ENCODE results near the gene EAPP. TPM values are rescaled to one million over a fixed set of nuclear protein-coding genes. Genes with fewer than 3 reads are reported as not detected.
"Not testable (repeated sequence)": the region's sequence is repeated elsewhere in the genome, so short reads cannot be mapped to it uniquely, and the experiment has no call there.

The EAPP gene
- total and polyA plus RNA-seq, 2 donors (not counting 1 experiment from before 2014, with no cell fraction given): 54.0 to 58.0 TPM

DNA sequence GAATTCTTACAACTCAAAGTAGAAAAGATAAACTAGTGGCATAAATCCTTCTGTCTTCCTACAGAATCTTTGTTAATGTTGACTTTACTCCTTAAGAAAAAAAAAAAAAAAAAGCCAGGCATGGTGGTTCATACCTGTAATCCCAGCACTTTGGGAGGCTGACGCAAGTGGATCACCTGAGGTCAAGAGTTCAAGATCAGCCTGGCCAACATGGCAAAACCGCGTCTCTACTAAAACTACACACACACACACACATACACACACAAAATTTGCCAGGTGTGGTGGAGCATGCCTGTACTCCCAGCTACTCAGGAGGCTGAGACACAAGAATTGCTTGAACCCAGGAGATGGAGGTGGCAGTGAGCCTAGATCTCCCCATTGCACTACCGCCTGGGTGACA is 59.8 kb downstream of the EAPP start:
- H2AFZ ChIP-seq (ENCODE audit: low read length): no peak overlapping the region
- TF ChIP-seq, protein P1, sequence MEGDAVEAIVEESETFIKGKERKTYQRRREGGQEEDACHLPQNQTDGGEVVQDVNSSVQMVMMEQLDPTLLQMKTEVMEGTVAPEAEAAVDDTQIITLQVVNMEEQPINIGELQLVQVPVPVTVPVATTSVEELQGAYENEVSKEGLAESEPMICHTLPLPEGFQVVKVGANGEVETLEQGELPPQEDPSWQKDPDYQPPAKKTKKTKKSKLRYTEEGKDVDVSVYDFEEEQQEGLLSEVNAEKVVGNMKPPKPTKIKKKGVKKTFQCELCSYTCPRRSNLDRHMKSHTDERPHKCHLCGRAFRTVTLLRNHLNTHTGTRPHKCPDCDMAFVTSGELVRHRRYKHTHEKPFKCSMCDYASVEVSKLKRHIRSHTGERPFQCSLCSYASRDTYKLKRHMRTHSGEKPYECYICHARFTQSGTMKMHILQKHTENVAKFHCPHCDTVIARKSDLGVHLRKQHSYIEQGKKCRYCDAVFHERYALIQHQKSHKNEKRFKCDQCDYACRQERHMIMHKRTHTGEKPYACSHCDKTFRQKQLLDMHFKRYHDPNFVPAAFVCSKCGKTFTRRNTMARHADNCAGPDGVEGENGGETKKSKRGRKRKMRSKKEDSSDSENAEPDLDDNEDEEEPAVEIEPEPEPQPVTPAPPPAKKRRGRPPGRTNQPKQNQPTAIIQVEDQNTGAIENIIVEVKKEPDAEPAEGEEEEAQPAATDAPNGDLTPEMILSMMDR (conservative IDR thresholded peaks at IDR 0.05 in 1 of 2, IDR thresholded peaks at IDR 0.05 in 1 of 2; ENCODE audit: low read depth in 1 of 2, low read length in 2 of 2): no peak
- TF ChIP-seq EZH2 (IDR thresholded peaks at IDR 0.05; ENCODE audit: low read length, missing control alignments): no peak
- H3K9ac ChIP-seq (ENCODE audit: insufficient read depth, low read length): no peak overlapping the region
- H3K4me2 ChIP-seq (ENCODE audit: extremely low read depth, insufficient read depth, low read length): no peak overlapping the region
- H3K36me3 ChIP-seq (ENCODE audit: control insufficient read depth, insufficient read depth, low read length): no peaks in the 10 kb centered on the region
- no peak overlapping the region for H3K27ac ChIP-seq (ENCODE audit: insufficient read depth, low read length)
- no peaks in the 10 kb centered on the region for H3K9me3 ChIP-seq (ENCODE audit: control insufficient read depth, insufficient read depth, low read depth, low read length)
- no peaks in the 10 kb centered on the region for H3K79me2 ChIP-seq (ENCODE audit: control insufficient read depth, insufficient read depth, low read length)
- H3K4me3 ChIP-seq (replicated peaks in 1 of 4; ENCODE audit: control extremely low read depth in 1 of 4, insufficient read depth in 1 of 4, low read depth in 3 of 4, low read length in 4 of 4): no peak overlapping the region
- H4K20me1 ChIP-seq (ENCODE audit: control insufficient read depth, extremely low read depth, insufficient read depth, low read length): no peaks in the 10 kb centered on the region
- DNase-seq (ENCODE audit: low read depth in 2 of 2): no peak
- H3K27me3 ChIP-seq (ENCODE audit: control insufficient read depth, insufficient read depth, low read length): no peaks in the 10 kb centered on the region
- H3K4me1 ChIP-seq (ENCODE audit: control insufficient read depth, extremely low read depth, insufficient read depth, low read length): no peaks in the 10 kb centered on the region

DNA sequence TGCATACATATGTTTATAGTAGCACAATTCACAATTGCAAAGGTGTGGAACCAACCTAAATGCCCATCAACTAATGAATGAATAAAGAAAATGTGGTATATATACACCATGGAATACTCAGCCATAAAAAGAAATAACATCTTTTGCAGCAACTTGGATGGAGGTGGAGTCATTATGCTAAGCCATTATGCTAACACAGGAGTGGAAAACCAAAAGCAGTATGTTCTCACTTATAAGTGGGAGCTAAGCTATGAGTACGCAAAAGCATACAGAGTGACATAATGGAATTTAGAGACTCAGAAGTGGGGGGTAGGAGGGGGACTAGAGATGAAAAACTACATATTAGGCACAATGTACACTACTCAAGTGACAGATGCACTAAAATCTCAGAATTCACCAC is 61.2 kb downstream of the EAPP start:
- Histone ChIP-seq H3K36me3 (ENCODE audit: control insufficient read depth, insufficient read depth, low read length) (no peaks in the 10 kb centered on the region), H3K9me3 (ENCODE audit: control insufficient read depth, insufficient read depth, low read depth, low read length) (no peaks in the 10 kb centered on the region), H3K27ac (ENCODE audit: insufficient read depth, low read length) (no peak overlapping the region), H4K20me1 (ENCODE audit: control insufficient read depth, extremely low read depth, insufficient read depth, low read length) (no peaks in the 10 kb centered on the region), H3K4me2 (ENCODE audit: extremely low read depth, insufficient read depth, low read length) (no peak overlapping the region), H2AFZ (ENCODE audit: low read length) (no peak overlapping the region), H3K79me2 (ENCODE audit: control insufficient read depth, insufficient read depth, low read length) (no peaks in the 10 kb centered on the region), H3K4me1 (ENCODE audit: control insufficient read depth, extremely low read depth, insufficient read depth, low read length) (no peaks in the 10 kb centered on the region), H3K27me3 (ENCODE audit: control insufficient read depth, insufficient read depth, low read length) (no peaks in the 10 kb centered on the region), H3K4me3 (replicated peaks in 1 of 4; ENCODE audit: control extremely low read depth in 1 of 4, insufficient read depth in 1 of 4, low read depth in 3 of 4, low read length in 4 of 4) (no peak overlapping the region), H3K9ac (ENCODE audit: insufficient read depth, low read length) (no peak overlapping the region)
- DNase-seq (ENCODE audit: low read depth in 2 of 2): no peak
- TF ChIP-seq, protein P1 (conservative IDR thresholded peaks at IDR 0.05 in 1 of 2, IDR thresholded peaks at IDR 0.05 in 1 of 2; ENCODE audit: low read depth in 1 of 2, low read length in 2 of 2): no peak

DNA sequence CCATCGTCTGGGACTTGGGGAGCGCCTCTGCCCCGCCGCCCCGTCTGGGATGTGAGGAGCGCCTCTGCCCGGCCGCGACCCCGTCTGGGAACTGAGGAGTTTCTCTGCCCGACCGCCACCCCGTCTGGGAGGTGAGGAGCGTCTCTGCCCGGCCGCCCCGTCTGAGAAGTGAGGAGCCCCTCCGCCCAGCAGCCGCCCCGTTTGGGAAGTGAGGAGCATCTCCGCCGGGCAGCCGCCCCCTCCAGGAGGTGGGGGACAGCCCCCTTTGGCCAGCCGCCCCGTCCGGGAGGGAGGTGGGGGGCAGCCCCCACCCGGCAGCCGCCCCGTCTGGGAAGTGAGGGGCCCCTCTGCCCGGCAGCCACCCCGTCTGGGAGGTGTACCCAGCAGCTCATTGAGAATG is 63.5 kb downstream of the EAPP start:
- not testable (repeated sequence) for H3K36me3 ChIP-seq (ENCODE audit: control insufficient read depth, insufficient read depth, low read length); H3K4me2 ChIP-seq (ENCODE audit: extremely low read depth, insufficient read depth, low read length); H3K79me2 ChIP-seq (ENCODE audit: control insufficient read depth, insufficient read depth, low read length); H4K20me1 ChIP-seq (ENCODE audit: control insufficient read depth, extremely low read depth, insufficient read depth, low read length); DNase-seq (ENCODE audit: low read depth in 2 of 2); H3K4me3 ChIP-seq (replicated peaks in 1 of 4; ENCODE audit: control extremely low read depth in 1 of 4, insufficient read depth in 1 of 4, low read depth in 3 of 4, low read length in 4 of 4); H2AFZ ChIP-seq (ENCODE audit: low read length); H3K27me3 ChIP-seq (ENCODE audit: control insufficient read depth, insufficient read depth, low read length); H3K9me3 ChIP-seq (ENCODE audit: control insufficient read depth, insufficient read depth, low read depth, low read length); H3K4me1 ChIP-seq (ENCODE audit: control insufficient read depth, extremely low read depth, insufficient read depth, low read length); H3K27ac ChIP-seq (ENCODE audit: insufficient read depth, low read length); H3K9ac ChIP-seq (ENCODE audit: insufficient read depth, low read length)

- TF ChIP-seq EZH2 (IDR thresholded peaks at IDR 0.05; ENCODE audit: low read length, missing control alignments): no peak
- TF ChIP-seq, protein P1 (conservative IDR thresholded peaks at IDR 0.05 in 1 of 2, IDR thresholded peaks at IDR 0.05 in 1 of 2; ENCODE audit: low read depth in 1 of 2, low read length in 2 of 2): no peak
- no peaks in the 10 kb centered on the region for H3K79me2 ChIP-seq (ENCODE audit: control insufficient read depth, insufficient read depth, low read length)
- H3K27me3 ChIP-seq (ENCODE audit: control insufficient read depth, insufficient read depth, low read length): no peaks in the 10 kb centered on the region
- no peak overlapping the region for H3K9ac ChIP-seq (ENCODE audit: insufficient read depth, low read length)
- DNase-seq (ENCODE audit: low read depth in 2 of 2): no peak
- H2AFZ ChIP-seq (ENCODE audit: low read length): no peak overlapping the region
- H4K20me1 ChIP-seq (ENCODE audit: control insufficient read depth, extremely low read depth, insufficient read depth, low read length): no peaks in the 10 kb centered on the region
- no peak overlapping the region for H3K27ac ChIP-seq (ENCODE audit: insufficient read depth, low read length)
- no peaks in the 10 kb centered on the region for H3K9me3 ChIP-seq (ENCODE audit: control insufficient read depth, insufficient read depth, low read depth, low read length)
- no peak overlapping the region for H3K4me3 ChIP-seq (replicated peaks in 1 of 4; ENCODE audit: control extremely low read depth in 1 of 4, insufficient read depth in 1 of 4, low read depth in 3 of 4, low read length in 4 of 4)
- H3K36me3 ChIP-seq (ENCODE audit: control insufficient read depth, insufficient read depth, low read length): no peaks in the 10 kb centered on the region
- no peak overlapping the region for H3K4me2 ChIP-seq (ENCODE audit: extremely low read depth, insufficient read depth, low read length)
- H3K4me1 ChIP-seq (ENCODE audit: control insufficient read depth, extremely low read depth, insufficient read depth, low read length): no peaks in the 10 kb centered on the region
Observed at GRCh38 chr14:34475163-34475562, 64.3 kb downstream of the EAPP start.

All from fibroblast of lung (primary cell).